Type B pancreatic cell (in vitro differentiated cells): ENCODE measurements around the gene CEACAM1. TPM values are rescaled to one million over a fixed set of nuclear protein-coding genes. Genes with fewer than 3 reads are reported as not detected.
"Not testable (repeated sequence)": the region's sequence is repeated elsewhere in the genome, so short reads cannot be mapped to it uniquely, and the experiment has no call there.

Experiments
- DNase-seq: peaks from one replicate; pipeline ENCODE4 v3.0.0; 2021; ENCODE audit warnings: mixed read lengths; ENCODE audit not compliant: unreplicated experiment; ENCODE audit errors: extremely low spot score
- H3K27ac Mint-ChIP-seq: 2 replicates; pipeline ENCODE4 v1.8.0; 2021; ENCODE audit warnings: mild to moderate bottlenecking, mixed read lengths
- H3K27me3 Mint-ChIP-seq: 2 replicates; pipeline ENCODE4 v1.8.0; 2021; ENCODE audit warnings: mixed read lengths
- H3K36me3 Mint-ChIP-seq: 2 replicates; pipeline ENCODE4 v1.8.0; 2021; ENCODE audit warnings: mixed read lengths
- H3K4me1 Mint-ChIP-seq: one replicate; pipeline ENCODE4 v1.8.0; 2021; ENCODE audit warnings: mixed read lengths; ENCODE audit not compliant: unreplicated experiment
- H3K4me3 Mint-ChIP-seq: 2 replicates; pipeline ENCODE4 v1.8.0; 2021; ENCODE audit warnings: mild to moderate bottlenecking, mixed read lengths
- H3K9me3 Mint-ChIP-seq: 2 replicates; pipeline ENCODE4 v1.8.0; 2021; ENCODE audit warnings: mixed read lengths
- total RNA-seq: library from RNA; stranded (reverse); gene quantifications from 2 replicates; pipeline ENCODE4 v1.2.1, GENCODE V29; 2021; ENCODE audit warnings: low replicate concordance
- TF ChIP-seq, protein P1 (sequence below): fragments of 200-600 bp; sonication (generic); conservative IDR thresholded peaks from 2 replicates; pipeline ENCODE4 v1.5.0; 2021; ENCODE audit warnings: antibody characterized with exemption, mild to moderate bottlenecking

The CEACAM1 gene
- total RNA-seq, 1 donor from 2014 or later, result 19.1 TPM

GRCh38 chr19:42501733-42502132 lies 26.5 kb downstream of the CEACAM1 start:
- TF ChIP-seq, protein P1, sequence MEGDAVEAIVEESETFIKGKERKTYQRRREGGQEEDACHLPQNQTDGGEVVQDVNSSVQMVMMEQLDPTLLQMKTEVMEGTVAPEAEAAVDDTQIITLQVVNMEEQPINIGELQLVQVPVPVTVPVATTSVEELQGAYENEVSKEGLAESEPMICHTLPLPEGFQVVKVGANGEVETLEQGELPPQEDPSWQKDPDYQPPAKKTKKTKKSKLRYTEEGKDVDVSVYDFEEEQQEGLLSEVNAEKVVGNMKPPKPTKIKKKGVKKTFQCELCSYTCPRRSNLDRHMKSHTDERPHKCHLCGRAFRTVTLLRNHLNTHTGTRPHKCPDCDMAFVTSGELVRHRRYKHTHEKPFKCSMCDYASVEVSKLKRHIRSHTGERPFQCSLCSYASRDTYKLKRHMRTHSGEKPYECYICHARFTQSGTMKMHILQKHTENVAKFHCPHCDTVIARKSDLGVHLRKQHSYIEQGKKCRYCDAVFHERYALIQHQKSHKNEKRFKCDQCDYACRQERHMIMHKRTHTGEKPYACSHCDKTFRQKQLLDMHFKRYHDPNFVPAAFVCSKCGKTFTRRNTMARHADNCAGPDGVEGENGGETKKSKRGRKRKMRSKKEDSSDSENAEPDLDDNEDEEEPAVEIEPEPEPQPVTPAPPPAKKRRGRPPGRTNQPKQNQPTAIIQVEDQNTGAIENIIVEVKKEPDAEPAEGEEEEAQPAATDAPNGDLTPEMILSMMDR, result no peak
- DNase-seq, result no peak
- Mint-ChIP-seq H3K27me3 (no peaks in the 10 kb centered on the region), H3K9me3 (no peaks in the 10 kb centered on the region), H3K4me3 (no peak overlapping the region), H3K4me1 (peaks cover 34% of the 10 kb centered on the region), H3K27ac (no peak overlapping the region), H3K36me3 (no peaks in the 10 kb centered on the region)

GRCh38 chr19:42501243-42501642 lies 27.0 kb downstream of the CEACAM1 start:
- not testable (repeated sequence) for H3K9me3 Mint-ChIP-seq, H3K36me3 Mint-ChIP-seq, H3K27ac Mint-ChIP-seq, H3K4me3 Mint-ChIP-seq, H3K27me3 Mint-ChIP-seq, DNase-seq
- peaks cover 33% of the 10 kb centered on the region for H3K4me1 Mint-ChIP-seq

- H3K36me3 Mint-ChIP-seq, result no peaks in the 10 kb centered on the region
- H3K27ac Mint-ChIP-seq, result peak overlapping the region; percentile 55
- H3K4me1 Mint-ChIP-seq, result peaks cover 35% of the 10 kb centered on the region
- DNase-seq, result no peak
- no peaks in the 10 kb centered on the region for H3K27me3 Mint-ChIP-seq
- peak overlapping the region; percentile 36 for H3K4me3 Mint-ChIP-seq
- no peaks in the 10 kb centered on the region for H3K9me3 Mint-ChIP-seq
- TF ChIP-seq, protein P1, result no peak
Measured at GRCh38 chr19:42498169-42498757, 30.0 kb downstream of the CEACAM1 start.

DNA sequence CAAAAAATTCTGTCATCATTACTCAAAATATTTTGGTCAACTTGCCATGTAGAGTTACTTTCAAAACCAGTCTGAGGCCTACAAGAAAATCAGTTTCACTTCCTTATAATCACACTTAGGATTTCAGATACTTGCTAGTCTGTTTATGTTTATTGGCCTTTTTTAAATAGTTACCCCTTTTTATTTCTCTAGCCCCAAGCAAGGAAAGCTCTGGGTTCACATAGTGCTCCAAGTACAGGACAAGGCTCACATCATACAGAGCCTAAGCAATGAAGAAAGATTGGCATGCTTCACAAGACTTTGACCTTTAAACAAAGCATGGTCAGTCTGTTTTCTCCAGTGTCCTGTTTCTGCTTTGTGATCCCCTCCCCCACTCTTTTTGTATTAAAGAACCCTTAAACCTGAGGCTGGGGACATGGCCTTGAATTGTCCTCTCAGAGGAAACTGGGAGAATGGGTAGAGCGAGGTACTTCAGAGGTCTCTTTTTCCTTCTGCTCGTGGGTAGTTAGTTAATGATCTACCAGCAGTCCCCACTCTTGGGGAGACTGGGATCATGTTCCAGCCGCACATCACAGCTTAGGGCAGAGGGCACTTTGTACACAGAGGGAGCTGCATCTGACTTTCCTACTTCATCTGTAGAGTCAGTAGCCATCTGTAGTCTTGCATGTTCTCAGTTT lies 30.7 kb downstream of the CEACAM1 start:
- H3K9me3 Mint-ChIP-seq, result no peaks in the 10 kb centered on the region
- TF ChIP-seq, protein P1, result no peak
- H3K36me3 Mint-ChIP-seq, result no peaks in the 10 kb centered on the region
- H3K27ac Mint-ChIP-seq, result peak overlapping the region; percentile 55
- peak overlapping the region; percentile 36 for H3K4me3 Mint-ChIP-seq
- no peaks in the 10 kb centered on the region for H3K27me3 Mint-ChIP-seq
- no peak for DNase-seq
- H3K4me1 Mint-ChIP-seq, result peaks cover 35% of the 10 kb centered on the region

- TF ChIP-seq, protein P1, result no peak
- H3K36me3 Mint-ChIP-seq, result no peaks in the 10 kb centered on the region
Measured at GRCh38 chr19:42496460-42497133, 31.7 kb downstream of the CEACAM1 start.

GRCh38 chr19:42495663-42496062 lies 32.6 kb downstream of the CEACAM1 start:
- Mint-ChIP-seq H3K4me1 (peaks cover 35% of the 10 kb centered on the region), H3K36me3 (no peaks in the 10 kb centered on the region), H3K9me3 (no peaks in the 10 kb centered on the region), H3K27me3 (no peaks in the 10 kb centered on the region), H3K27ac (no peak overlapping the region), H3K4me3 (no peak overlapping the region)
- DNase-seq, result no peak
- TF ChIP-seq, protein P1, result no peak

More at GRCh38 chr19:42496460-42497133, 31.7 kb downstream of the CEACAM1 start:
- DNase-seq, result no peak
- Mint-ChIP-seq H3K4me3 (no peak overlapping the region), H3K27me3 (no peaks in the 10 kb centered on the region), H3K9me3 (no peaks in the 10 kb centered on the region), H3K27ac (no peak overlapping the region), H3K4me1 (peaks cover 35% of the 10 kb centered on the region)
